HuH-7 (cell line): ENCODE results near the gene TNFSF13B.
"Not testable (repeated sequence)": the region's sequence is repeated elsewhere in the genome, so short reads cannot be mapped to it uniquely, and the experiment has no call there.

ENCODE experiments used
- DNase-seq: peaks from one replicate; pipeline ENCODE4 v3.0.0; 2011; ENCODE audit warnings: low spot score

The TNFSF13B gene

GRCh38 chr13:108283110-108283509 is 13.6 kb downstream of the TNFSF13B start:
- no peak for DNase-seq

DNA sequence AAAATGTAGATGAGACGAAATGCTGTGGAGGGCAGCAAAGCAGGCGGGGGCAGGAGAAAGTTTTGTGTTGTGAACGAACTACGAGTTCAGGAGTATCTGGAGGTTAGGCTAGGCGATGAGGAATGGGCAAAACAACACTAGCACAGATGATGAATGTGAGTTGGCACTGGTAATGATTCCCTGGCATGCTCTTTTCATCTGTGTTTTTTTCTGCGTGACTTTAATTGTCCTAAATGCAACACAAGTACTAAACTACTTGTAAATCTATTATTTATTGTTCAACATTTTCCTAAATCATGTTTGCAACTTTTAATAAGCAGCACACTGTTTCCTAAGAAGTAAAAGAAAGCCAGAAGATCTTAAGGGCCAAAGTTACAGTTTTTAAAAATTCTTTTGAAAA is 19.2 kb downstream of the TNFSF13B start:
- DNase-seq = no peak

DNA sequence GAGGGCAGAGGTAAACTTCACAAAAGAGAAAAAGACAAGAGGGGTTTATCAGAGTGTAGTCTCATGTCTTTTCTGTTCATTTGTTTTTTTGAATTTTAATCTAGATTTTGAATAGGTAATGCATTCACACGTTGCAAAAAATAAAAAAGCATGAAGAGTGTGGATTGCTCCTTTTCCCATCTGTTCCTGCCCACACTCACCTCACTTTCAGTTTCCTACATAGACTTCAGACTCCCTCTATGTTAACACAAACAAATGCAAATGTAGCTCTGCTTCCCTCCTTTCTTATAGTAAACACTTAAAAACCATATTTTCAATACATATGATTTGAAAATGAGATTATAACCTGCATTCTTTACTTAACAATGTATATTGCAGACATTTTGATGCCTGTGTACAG is 20.3 kb downstream of the TNFSF13B start:
- no peak for DNase-seq

DNA sequence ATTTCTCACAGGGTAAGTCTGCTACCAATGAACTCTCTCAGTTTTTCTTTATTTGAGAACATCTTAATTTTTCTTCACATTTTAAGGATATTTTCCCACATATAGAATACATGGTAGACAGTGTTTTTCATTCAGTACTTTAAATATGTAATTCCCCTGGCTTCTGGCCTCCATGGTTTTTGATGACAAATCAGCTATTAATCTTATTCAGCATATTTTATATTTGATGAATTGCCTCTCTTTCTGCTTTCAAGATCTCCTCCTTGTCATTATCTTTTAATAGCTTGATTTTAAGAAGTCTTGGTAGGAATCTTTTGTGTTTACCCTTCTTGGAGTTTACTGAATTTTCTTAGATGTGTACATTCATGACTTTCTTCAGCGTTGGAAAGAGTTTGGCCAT is 27.6 kb downstream of the TNFSF13B start:
- DNase-seq = no peak

DNA sequence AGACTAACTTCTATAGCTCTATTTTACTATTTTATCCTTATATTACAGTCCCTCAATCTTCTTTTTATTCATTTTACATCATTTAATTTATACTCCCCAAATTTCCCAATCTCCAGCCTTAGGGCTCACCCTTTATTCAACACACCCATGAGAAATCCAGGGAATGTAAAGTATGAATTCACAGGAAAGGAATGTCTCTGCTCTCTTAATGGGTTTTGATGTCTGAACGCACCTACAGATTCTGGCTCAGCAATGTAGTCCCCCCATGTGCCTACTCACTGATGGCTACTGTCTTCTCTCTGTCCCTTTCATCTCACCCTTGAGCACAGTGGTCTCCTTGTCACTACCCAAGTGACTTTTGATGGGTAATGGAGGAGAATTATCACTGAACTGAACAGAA is 32.8 kb downstream of the TNFSF13B start:
- DNase-seq = no peak

DNA sequence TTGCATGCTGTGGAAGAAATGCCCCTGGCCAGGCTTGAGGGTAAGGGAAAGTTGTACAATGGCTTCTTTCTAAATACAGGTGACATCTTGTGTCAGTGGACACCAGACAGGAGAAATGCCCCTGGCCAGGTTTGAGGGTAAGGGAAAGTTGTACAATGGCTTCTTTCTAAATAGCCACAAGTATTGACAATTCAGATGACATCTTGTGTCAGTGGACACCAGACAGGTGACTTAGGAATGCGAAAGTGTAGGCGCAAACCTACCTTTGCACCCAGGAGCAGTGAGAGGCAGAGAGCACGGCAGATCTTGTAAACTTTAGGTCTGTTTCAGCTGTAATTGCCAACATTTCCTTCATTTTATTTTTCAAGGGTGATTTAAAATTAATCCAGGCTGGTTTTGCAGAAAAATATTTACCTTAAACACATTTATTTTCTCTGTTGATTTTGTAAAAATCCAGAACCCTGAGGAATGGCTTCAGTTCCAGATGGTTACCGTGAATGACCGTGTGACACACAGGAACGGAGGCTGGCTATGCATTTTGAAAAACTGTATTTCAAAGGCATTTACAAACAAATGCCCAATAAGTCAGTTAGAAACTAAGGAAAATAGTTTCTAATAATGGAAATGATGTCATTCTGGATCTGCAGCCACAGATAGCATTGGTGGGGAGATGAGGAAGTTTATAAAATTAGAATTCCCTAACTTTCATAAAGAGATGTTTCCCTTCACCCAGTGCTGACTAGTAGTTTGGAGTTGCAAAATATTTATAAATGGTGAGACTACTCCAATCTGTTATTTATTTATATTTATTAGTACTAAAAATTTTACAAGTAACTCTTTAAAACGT is 34.9 kb downstream of the TNFSF13B start:
- no peak for DNase-seq

GRCh38 chr13:108305655-108306054 is 36.1 kb downstream of the TNFSF13B start:
- no peak for DNase-seq

DNA sequence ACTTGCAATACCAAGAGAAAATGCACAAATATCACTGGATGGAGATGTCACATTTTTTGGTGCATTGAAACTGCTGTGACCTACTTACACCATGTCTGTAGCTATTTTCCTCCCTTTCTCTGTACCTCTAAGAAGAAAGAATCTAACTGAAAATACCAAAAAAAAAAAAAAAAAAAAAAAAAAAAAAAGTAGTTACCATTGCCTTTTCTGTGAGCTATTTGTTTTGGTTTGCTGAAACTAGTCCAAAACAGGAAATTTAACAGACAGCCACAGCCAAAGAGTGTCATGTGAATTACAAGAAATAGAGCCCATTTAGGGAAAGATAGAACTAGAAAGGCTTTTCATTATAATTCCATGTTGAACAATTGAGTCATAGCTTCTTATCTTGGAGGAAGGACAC is 37.3 kb downstream of the TNFSF13B start:
- no peak for DNase-seq

DNA sequence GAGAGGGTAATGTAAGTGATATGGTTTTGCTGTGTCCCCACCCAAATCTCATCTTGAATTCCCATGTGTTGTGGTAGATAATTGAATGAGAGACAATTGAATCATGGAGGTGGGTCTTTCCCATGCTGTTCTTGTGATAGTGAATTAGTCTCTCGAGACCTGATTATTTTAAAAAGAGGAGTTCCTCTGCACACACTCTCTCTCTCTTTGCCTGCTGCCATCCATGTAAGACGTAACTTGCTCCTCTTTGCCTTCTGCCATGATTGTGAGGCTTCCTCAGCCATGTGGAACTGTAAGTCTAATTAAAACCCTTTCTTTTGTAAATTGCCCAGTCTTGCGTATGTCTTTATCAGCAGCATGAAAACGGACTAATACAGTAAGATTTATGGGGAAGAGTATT is 42.1 kb downstream of the TNFSF13B start:
- not testable (repeated sequence) for DNase-seq

DNA sequence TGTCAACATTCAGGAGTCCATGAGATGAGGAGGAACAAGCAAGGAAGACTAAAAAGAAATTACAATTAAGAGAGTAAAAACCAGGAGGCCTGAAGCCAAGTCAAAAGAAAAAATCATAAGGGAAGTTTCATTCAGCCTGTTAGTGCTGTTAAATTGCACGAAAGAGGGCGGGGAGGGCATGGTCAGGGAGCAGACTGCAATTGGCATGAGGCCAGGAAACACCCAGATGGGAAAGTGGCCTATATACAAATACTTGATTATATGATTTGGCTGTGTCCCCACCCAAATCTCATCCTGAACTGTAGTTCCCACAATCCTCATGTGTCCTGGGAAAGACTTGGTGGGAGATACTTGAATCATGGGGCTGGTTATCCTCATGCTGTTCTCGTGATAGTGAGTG is 43.9 kb downstream of the TNFSF13B start:
- no peak for DNase-seq

DNA sequence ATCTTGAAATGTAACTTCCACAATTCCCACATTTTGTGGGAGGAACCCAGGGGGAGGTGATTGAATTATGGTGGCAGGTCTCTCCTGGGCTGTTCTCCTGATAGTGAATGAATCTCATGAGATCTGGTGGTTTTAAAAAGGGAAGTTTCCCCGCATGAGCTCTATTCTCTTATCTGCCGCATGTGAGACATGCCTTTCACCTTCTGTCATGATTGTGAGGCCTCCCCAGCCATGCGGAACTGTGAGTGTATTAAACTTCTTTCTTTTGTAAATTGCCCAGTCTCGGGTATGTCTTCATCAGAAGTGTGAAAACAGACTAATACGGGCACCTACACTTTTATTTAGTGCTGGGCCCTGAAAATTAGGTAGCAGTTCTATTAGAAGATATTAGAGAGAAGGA is 45.8 kb downstream of the TNFSF13B start:
- DNase-seq = no peak

GRCh38 chr13:108315991-108316390 is 46.5 kb downstream of the TNFSF13B start:
- no peak for DNase-seq

DNA sequence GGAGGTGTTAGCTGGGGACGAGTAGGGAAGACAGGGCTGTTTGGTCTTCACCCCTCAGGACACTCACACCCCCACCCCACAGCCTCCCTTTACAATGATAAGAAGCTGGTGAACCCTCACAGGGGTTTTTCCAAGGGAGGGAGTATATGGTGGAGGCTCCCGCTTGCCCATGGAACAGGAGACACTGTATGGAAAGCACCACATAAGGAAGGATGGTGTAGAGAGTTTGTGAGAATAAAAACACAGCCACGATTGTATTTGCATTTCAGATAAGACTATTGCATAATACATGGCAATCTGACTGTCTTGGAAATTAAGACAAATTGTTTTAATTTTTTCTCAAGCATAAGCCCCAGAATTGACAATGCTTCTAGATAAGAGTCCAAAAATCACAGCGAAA is 46.9 kb downstream of the TNFSF13B start:
- no peak for DNase-seq

- DNase-seq = no peak
These were observed 52.8 kb downstream of the TNFSF13B start for GRCh38 chr13:108322206-108322824.

- DNase-seq = no peak
These were observed 53.5 kb downstream of the TNFSF13B start for GRCh38 chr13:108323031-108323430.

GRCh38 chr13:108325863-108326262 is 56.3 kb downstream of the TNFSF13B start:
- DNase-seq = no peak

DNA sequence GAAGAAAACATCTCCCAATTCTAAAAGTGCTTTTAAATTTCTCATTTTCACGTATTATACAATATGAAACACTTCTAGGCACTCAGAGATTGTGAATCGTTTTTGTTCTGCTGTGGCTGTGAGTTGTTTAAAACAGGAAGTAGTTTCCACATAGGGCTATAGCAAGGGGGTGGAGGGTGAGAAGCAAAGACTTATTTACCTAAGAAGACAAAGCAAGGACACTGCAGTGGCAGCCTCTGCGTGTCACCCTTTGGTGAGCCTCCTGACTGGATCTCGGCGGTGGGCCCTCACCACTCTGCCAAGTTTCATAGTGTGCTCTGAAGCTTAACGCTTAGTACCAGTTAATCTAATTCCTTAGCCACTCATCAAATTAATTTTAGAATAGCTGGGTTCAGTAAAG is 56.8 kb downstream of the TNFSF13B start:
- no peak for DNase-seq

DNA sequence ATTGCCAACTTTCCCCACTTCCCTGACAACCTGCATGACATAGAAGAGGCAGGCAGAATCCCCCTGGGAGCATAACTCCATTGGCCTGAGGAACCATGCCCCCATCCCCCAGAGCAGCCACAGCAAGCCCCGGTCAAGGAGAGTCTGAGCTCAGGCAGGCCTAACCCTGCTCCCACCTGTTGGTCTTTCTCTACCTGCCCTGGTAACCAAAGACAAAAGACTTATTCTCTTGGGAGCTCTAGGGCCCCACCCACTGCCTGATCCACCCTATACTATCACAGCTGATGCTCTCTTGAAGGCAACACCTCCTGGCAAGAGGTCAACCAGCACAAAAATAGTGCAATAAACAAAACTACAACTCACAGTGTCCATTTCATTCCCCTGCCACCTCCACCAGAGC is 59.3 kb downstream of the TNFSF13B start:
- no peak for DNase-seq

GRCh38 chr13:108332791-108333190 is 63.3 kb downstream of the TNFSF13B start:
- DNase-seq = no peak

DNA sequence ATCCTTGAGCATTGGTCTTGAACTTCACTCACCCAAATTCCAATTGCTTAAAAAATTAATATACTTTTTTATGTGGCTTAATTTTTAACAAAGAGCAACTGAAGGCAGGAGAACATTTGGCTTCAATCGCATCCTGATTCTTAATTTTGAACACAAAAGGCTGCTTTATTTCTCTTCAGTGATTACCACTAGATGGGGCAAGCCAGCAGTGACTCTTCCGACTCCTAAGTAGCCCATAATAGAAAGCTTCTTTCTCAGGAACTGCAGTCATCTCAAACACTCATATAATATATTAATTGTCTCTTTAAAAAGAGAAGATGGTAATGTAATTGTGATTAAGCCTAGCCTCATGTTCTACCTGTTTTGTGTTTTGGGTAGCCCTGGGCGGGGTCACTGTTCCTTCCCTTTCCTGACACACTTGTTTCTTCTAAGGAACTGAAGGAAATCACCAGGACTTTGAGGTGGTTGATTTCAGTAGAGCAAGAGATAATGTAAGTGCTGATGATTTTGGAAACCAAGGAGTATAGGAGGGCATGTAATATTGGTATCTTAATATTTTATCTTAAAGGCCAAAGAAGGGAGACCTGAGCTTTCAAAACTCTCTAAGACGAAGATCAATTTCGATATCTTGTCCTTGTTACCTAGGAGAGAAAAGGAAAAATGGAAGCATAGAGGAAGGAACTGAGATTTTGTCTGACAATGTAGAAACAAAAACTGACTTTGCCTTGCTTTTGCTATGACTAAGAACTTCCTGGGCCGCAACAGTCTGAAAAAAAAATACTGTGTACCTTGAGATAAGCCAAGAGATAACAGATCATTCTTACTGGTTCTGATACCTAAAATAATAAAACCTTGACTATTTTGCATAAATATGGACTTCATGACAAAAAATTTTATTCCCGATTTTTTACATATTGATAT is 73.1 kb downstream of the TNFSF13B start:
- DNase-seq = no peak

DNA sequence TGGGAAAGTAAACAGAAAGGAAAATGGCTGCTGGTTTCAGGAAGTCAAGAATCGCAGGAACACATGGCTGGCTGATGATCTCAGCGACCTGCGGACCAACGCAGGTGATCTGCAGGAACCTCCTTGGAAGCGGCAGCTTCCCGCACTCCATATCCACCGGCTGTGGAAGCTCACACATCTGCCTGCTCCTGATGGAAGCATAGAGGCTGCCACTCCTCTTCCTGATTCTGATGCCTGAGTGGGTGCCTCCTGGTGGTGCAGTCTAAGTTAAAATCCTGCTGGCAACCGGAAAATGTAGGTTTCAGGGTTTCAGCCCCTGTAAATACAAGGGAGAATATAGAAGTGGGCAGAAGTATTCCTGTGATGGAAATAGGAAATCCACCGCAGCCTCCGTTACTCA is 75.5 kb downstream of the TNFSF13B start:
- no peak for DNase-seq

GRCh38 chr13:108346376-108346775 is 76.9 kb downstream of the TNFSF13B start:
- DNase-seq = no peak

GRCh38 chr13:108349269-108349668 is 79.8 kb downstream of the TNFSF13B start:
- no peak for DNase-seq
